Dermis blood vessel endothelial cell (primary cell): ENCODE data around the gene MT2A. TPM values are rescaled to one million over a fixed set of nuclear protein-coding genes. Genes with fewer than 3 reads are reported as not detected.

Experiments used
- DNase-seq: peaks from one replicate; pipeline ENCODE4 v3.0.0; 2010
- total RNA-seq: library from RNA; depleted of rRNA; stranded (reverse); fragments of >200 nt; gene quantifications from 2 replicates; pipeline ENCODE4 v1.2.3, GENCODE V29; 2014

MT2A gene
- total RNA-seq, 1 donor from 2014 or later = 21.3 TPM

- DNase-seq = no peak
Measured at GRCh38 chr16:56639045-56639444, 30.7 kb downstream of the MT2A start.

DNA sequence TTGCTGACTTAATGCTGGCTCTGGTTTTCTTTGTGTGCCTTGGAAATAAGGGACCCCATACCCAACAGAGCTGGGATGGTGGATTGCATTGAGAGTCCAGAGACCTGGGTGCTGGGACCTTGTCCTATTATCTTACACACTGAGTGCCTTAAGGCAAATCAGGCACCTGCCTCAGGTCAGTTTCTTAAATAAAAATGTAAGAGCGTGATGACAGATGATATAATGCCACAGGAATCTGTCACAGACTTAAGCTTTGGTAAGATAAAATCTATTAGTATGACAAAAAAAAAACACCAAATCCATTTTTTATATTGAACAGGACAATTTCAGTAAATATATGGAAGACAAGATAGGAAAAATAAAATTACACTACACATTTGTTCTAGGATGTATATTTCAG lies 31.7 kb downstream of the MT2A start:
- DNase-seq = no peak

- no peak for DNase-seq
Measured at GRCh38 chr16:56641166-56641565, 32.8 kb downstream of the MT2A start.

DNA sequence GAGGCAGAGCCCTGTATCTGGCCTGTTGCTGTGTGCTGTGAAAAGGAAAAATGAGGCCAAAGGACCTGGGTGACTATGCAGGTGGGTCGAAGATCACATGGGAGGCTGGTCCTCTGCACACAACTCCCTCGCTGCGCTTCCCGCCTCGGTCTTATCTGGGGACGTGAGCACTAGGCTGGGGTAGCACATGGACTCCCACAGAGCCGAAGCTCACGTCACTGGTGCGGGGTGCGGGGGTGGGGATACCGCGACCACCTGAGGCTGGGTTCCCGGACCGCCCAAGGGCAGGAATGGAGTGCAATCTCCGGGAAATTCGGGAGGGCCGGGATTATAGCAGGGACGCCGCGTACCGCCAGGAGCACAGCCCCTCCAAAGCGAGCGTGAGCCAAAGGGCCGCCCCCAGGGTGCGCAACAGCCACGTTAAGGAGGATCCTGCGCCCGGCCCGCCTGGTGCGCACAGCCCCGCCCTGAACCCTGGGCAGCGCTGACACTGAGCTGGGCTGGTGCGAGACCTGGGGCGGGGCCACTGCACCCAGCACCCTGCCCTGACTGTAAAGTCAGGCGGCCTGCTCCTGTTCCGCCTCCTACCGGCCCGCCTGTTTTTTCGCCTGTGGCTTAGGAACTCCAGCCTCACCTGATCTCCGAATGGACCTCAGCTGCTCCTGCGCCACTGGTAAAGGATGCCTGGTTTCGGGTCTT lies 34.8 kb downstream of the MT2A start:
- peak; percentile 47 for DNase-seq

DNA sequence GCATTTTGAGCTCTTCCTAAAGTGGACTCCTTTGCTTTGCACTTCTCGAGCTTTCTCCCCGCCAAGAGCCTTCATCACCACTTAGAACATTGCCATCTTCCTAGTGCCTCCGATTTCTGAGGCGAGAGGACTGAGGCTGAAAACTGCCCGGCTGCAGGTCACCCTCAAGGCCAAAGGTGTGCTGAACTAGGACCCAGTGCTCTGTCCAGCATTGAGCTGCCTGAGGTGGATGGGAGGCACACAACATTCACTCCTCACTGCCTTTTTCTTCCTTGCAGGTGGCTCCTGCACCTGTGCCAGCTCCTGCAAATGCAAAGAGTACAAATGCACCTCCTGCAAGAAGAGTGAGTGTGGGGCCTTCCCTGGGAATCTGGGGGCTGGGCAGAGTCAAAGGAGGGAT lies 35.4 kb downstream of the MT2A start:
- no peak for DNase-seq

DNA sequence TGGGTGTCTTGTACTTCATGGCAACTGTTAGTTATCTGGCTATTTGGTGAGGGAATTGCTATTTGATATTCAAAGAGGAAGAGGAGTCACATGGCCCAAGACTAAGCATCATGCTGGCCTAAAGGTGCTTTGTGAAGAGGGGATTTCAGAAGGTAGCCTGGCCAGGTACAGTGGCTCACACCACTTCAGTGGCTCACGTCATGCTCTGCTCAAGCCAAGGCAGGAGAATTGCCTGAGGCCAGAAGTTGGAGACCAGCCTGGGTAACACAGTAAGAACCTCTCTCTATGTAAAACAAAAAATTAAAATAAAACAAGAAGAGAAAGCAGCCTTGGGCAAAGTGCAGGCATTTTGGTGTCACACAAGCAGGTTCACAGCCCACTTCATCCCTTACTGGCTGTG lies 36.9 kb downstream of the MT2A start:
- no peak for DNase-seq

DNA sequence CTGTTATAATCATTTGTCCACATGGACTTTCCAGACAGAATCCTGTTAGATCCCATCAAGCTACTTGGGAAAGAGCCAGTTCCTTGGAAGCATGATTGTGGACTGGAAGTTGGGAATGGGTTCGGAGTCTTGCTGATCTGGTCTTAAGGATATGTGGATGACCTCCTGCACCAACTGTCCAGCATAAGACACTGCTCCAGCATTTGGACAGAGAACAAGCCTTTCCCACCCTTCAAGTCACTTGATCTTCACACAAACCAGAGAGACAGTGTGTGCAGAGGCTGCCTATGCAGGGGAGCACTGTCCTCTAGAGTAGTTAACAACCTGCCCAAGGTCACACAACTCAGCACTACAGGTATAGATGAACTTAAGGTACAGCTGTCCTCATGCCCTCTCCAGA lies 37.5 kb downstream of the MT2A start:
- no peak for DNase-seq

- DNase-seq = no peak
Measured at GRCh38 chr16:56647641-56648431, 39.5 kb downstream of the MT2A start.

DNA sequence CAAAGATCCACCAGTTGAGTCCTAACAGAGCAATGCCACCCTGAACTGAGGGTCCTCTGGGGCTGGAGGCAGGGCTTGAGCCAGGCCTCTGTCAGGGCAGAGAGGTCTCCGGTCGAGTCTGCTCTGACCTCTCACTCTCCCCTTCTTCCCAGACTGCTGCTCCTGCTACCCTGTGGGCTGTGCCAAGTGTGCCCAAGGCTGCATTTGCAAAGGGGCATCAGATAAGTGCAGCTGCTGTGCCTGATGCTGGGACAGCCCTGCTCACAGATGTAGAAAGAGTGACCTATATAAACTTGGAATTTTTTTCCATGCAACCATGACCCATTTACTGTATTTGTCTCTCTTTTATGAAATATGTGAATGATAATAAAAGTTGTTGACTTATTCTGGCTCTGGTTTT lies 40.9 kb downstream of the MT2A start:
- no peak for DNase-seq

DNA sequence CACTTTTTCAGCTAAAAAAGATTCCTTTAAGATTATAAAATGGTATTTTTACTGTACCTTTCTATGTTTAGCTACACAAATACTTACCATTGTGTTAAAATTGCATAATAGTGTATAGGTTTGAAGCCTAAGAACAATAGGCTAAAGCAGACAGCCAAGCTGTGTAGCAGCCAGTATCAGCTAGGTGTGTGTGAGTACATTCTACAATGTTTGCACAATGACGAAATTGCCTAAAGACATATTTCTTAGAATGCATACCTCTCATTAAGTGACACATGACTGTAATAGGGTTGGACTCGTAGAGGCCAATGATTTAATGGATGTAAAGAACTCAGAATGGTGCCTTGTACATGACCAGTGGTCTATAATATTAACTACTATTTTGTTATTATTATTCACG lies 41.4 kb downstream of the MT2A start:
- DNase-seq = no peak

DNA sequence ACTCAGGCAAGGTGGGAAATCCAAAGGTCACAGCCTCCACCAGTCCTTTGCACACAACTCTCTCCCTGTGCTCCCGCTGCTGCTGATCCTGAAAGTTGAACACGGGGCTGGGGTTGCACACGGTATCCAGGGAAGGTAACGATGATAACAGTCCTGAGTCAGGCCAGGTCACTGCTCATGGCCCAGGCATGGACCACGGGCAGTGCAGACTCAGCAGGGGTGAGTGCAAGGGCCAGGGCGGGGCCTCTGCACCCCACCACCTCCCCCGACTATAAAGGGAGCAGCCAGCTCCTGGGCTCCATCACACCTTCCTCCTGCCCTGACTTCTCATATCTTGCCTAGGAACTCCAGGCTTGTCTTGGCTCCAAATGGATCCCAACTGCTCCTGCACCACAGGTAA lies 43.2 kb downstream of the MT2A start, which contains the start of gene MT1B:
Gene MT1B, plus strand, starts transcription at position 301 of the 400 bp plus-strand sequence. Its CDS starts 68 bp downstream, at position 369.
- no peak for DNase-seq

DNA sequence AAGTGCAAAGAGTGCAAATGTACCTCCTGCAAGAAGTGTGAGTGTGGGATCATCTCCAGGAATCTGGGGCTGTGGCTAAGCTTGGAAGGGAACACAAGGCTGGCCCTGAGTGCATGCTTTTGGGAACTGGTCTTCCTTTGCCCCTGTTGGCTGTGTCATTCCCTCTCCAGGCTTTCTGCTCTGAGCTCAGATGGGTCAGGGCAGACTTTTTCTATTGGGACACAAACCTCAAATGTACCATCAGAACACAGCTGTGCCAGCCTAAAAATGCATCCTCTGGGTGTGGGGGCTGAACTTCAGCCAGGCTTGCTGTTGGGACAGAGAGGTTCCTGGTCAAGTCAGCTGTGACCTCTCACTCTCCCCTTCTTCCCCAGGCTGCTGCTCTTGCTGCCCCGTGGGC lies 44.2 kb downstream of the MT2A start:
- DNase-seq = no peak

DNA sequence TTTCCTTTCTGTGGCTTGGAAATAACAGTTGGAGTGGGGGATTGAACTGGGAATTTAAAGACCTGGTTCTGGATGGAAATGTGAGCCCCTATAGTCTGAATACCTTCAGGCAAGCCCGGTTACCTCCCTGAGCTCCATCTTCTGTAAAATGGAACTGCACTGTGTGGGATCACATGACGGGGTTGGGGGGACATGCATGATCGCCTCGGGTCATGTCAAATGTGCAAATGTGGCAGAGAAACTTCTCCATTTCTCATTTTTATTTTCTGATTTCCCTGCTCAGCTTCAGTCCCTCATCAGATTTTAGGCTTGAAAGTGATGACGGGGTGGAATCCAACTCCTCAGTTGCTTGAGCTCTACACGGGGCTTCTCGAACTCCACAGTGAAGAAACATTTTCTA lies 44.8 kb downstream of the MT2A start:
- no peak for DNase-seq

DNA sequence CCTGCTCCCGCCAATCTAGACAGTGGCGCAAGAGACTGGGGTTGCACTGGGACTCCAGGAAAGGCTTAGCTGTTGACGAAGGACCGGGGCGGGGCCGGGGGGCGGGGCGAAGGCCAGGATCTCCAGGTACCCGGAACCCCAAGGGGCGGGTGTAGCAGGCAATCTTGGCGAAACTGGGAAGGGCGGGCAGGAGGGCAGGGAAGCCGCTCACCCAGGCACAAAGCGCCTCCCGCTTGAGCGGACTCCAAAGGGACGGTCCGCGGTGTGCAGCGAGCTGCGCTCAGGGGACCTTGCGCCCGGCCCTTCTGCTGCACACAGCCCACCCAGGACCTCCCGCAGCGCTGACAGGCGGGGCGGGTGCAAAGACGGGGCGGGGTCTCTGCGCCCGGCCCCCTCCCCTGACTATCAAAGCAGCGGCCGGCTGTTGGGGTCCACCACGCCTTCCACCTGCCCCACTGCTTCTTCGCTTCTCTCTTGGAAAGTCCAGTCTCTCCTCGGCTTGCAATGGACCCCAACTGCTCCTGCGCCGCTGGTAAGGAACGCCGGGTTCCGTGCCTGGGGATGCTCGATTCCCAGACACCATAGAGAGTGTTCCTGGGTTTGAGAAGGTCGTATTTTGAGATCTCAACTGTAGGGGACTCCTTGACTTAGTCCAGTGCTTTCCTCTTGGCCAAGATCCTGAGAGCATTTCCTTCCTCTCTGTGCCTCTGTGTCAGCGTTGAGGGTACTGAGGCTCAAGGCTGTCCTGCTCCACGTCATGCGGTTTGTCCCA lies 49.4 kb downstream of the MT2A start, which contains the start of gene MT1F:
Gene MT1F, plus strand, starts transcription at position 405 of the 772 bp plus-strand sequence. Its CDS starts 100 bp downstream, at position 505.
- DNase-seq = peak; percentile 50

- no peak for DNase-seq
Measured at GRCh38 chr16:56658327-56658875, 50.0 kb downstream of the MT2A start.

Other genes with a start within 250 kb of the MT2A start
- 244 and 318 TPM in 2 replicates for gene AMFR, start 183.0 kb upstream of the MT2A start, total RNA-seq
- gene NUDT21, start 157.3 kb upstream of the MT2A start, total RNA-seq = 102 and 147 TPM in 2 replicates
- 71.6 and 155 TPM in 2 replicates for gene OGFOD1, start 157.0 kb upstream of the MT2A start, total RNA-seq
- gene BBS2, start 88.6 kb upstream of the MT2A start, total RNA-seq = 40.6 and 52.2 TPM in 2 replicates
- gene MT4, start 43.5 kb upstream of the MT2A start, total RNA-seq = not detected in 2 replicates
- gene MT3, start 19.1 kb upstream of the MT2A start, total RNA-seq = not detected in 2 replicates
- gene MT1E, start 17.2 kb downstream of the MT2A start, total RNA-seq = 13.8 and 103 TPM in 2 replicates
- gene MT1M, start 24.1 kb downstream of the MT2A start, total RNA-seq = 0.34 and 0.98 TPM in 2 replicates
- 2.3 TPM in 1 of 2 replicates, not detected in the other for gene MT1A, start 30.1 kb downstream of the MT2A start, total RNA-seq
- gene MT1B, start 43.3 kb downstream of the MT2A start, total RNA-seq = not detected in 2 replicates
- gene MT1F, start 49.4 kb downstream of the MT2A start, total RNA-seq = 0.34 and 0.93 TPM in 2 replicates
- gene MT1G, start 59.5 kb downstream of the MT2A start, total RNA-seq = not detected in 2 replicates
- not detected in 2 replicates for gene MT1H, start 61.2 kb downstream of the MT2A start, total RNA-seq
- 12.2 and 22.3 TPM in 2 replicates for gene MT1X, start 73.9 kb downstream of the MT2A start, total RNA-seq
- gene NUP93, start 121.5 kb downstream of the MT2A start, total RNA-seq = 59.7 and 98.4 TPM in 2 replicates